Measurements from ENCODE around the gene COL19A1. TPM values are rescaled to one million over a fixed set of nuclear protein-coding genes. Genes with fewer than 3 reads are reported as not detected.

Gene COL19A1
- total and polyA plus RNA-seq, 9 of the 15 experiments (the other 6 are each of a cell fraction or from before 2014, with no cell fraction given): not detected

- TF ChIP-seq BRF2 (IDR thresholded peaks at IDR 0.05; ENCODE audit: borderline replicate concordance, insufficient read depth, insufficient read length): no peak
- peak in 1 of 2 experiments; percentile 41; a peak in 2 of 4 replicates for TF ChIP-seq RAD21 (CRISPR knock-in tag; conservative IDR thresholded peaks at IDR 0.05 in 1 of 2, IDR thresholded peaks at IDR 0.05 in 1 of 2)
- no peak for TF ChIP-seq SIN3B (IDR thresholded peaks at IDR 0.05; ENCODE audit: low read depth)
- TF ChIP-seq ZC3H8 (IDR thresholded peaks at IDR 0.05): no peak
- no peak for TF ChIP-seq TCF7 (IDR thresholded peaks at IDR 0.05; ENCODE audit: borderline replicate concordance)
- TF ChIP-seq TCF3 (CRISPR knock-in tag; IDR thresholded peaks at IDR 0.05): no peak
- TF ChIP-seq ETV6 (IDR thresholded peaks at IDR 0.05; ENCODE audit: borderline replicate concordance in 1 of 2, low read depth in 2 of 2, low read length in 1 of 2): no peak
- no peak for TF ChIP-seq ETV6 (CRISPR knock-in tag; IDR thresholded peaks at IDR 0.05; ENCODE audit: borderline replicate concordance)
Observed at GRCh38 chr6:70210462-70210861, 344.1 kb downstream of the COL19A1 start (continued).

- no peak overlapping the region for H3K9ac ChIP-seq (ENCODE audit: insufficient read depth in 1 of 2, low read depth in 2 of 2, low read length in 2 of 2)
- FAIRE-seq (no peak), ATAC-seq (no peak), DNase-seq (ENCODE audit: extremely low read depth in 1 of 4, low spot score in 3 of 4) (no peak)
- H2AFZ ChIP-seq (ENCODE audit: low read depth, low read length): no peak overlapping the region
- BruUV-seq (replicated peaks): no TSS peak
- no peak overlapping the region for H3K4me2 ChIP-seq (ENCODE audit: insufficient read depth, low read length)
- H3K9me1 ChIP-seq (ENCODE audit: control insufficient read depth, insufficient read depth, low read length): no peaks in the 10 kb centered on the region
- H3K4me1 ChIP-seq (replicated peaks in 1 of 2; ENCODE audit: control insufficient read depth in 2 of 2, insufficient read depth in 2 of 2, low read length in 2 of 2): no peaks in the 10 kb centered on the region
- intact Hi-C loops (cut with micrococcal nuclease): no loop called here
- H3K79me2 ChIP-seq (ENCODE audit: control insufficient read depth, insufficient read depth, low read length): no peaks in the 10 kb centered on the region
- 10% methylated on average over 4 of the region's 4 CpGs for WGBS (ENCODE audit: insufficient coverage, low coverage, missing lambda C conversion rate)
- no peak overlapping the region for H3K4me3 ChIP-seq
- H4K20me1 ChIP-seq (replicated peaks; ENCODE audit: control insufficient read depth, insufficient read depth, low read length): no peaks in the 10 kb centered on the region
- TF ChIP-seq HSF4 (CRISPR knock-in tag; IDR thresholded peaks at IDR 0.05; ENCODE audit: borderline replicate concordance) (no peak), CBFA2T2 (conservative IDR thresholded peaks at IDR 0.05) (no peak), MAFG (tag; conservative IDR thresholded peaks at IDR 0.05) (no peak), PHB (CRISPR knock-in tag; IDR thresholded peaks at IDR 0.05) (no peak)
- H3K27me3 ChIP-seq (ENCODE audit: control insufficient read depth in 2 of 2, insufficient read depth in 2 of 2, low read length in 2 of 2): peaks cover 0 to 5% of the 10 kb centered on the region in 2 experiments; a peak in 2 of 5 replicates
- H3K9me3 ChIP-seq (replicated peaks; ENCODE audit: control insufficient read depth, insufficient read depth, low read depth, low read length): no peaks in the 10 kb centered on the region
- CTCF ChIA-PET (ENCODE audit: low intra/inter-chr PET ratio): no interaction called here
- no peak overlapping the region for H3K27ac ChIP-seq (ENCODE audit: extremely low read depth, low read depth, low read length)
- no peaks in the 10 kb centered on the region for H3K36me3 ChIP-seq (ENCODE audit: control insufficient read depth, insufficient read depth, low read length)
- POLR2A ChIA-PET: interaction anchor here (1.0 kb wide), 2 partner anchors 11 to 15 kb away, joined by 3 to 4 read pairs; no protein-coding TSS in a partner anchor
- in situ Hi-C loops (cut with MboI): no loop called here
Observed at GRCh38 chr6:70215460-70216108, 349.2 kb downstream of the COL19A1 start.
